ENCODE data around the gene NOC4L.

Gene NOC4L

GRCh38 chr12:132158677-132159554 is 14.7 kb downstream of the NOC4L start:
- DNase-seq: no peak

GRCh38 chr12:132159555-132160003 is 15.3 kb downstream of the NOC4L start:
- no peak for DNase-seq

GRCh38 chr12:132160016-132160415 is 15.8 kb downstream of the NOC4L start:
- no peak for DNase-seq

- DNase-seq: no peak
Observed at GRCh38 chr12:132160601-132161035, 16.4 kb downstream of the NOC4L start.

GRCh38 chr12:132161036-132161781 is 17.0 kb downstream of the NOC4L start:
- no peak for DNase-seq

GRCh38 chr12:132161796-132162507 is 17.7 kb downstream of the NOC4L start:
- no peak for DNase-seq

- DNase-seq: no peak
Observed at GRCh38 chr12:132162508-132163031, 18.3 kb downstream of the NOC4L start.

GRCh38 chr12:132163041-132163910 is 19.0 kb downstream of the NOC4L start:
- no peak for DNase-seq

- no peak for DNase-seq
Observed at GRCh38 chr12:132163911-132164288, 19.6 kb downstream of the NOC4L start.

GRCh38 chr12:132164426-132164825 is 20.2 kb downstream of the NOC4L start:
- DNase-seq: no peak

- no peak for DNase-seq
Observed at GRCh38 chr12:132165584-132165983, 21.3 kb downstream of the NOC4L start.

- DNase-seq: no peak
Observed at GRCh38 chr12:132166093-132166492, 21.8 kb downstream of the NOC4L start.

GRCh38 chr12:132166801-132167591 is 22.7 kb downstream of the NOC4L start:
- DNase-seq: no peak

GRCh38 chr12:132167611-132168310 is 23.5 kb downstream of the NOC4L start:
- no peak for DNase-seq

GRCh38 chr12:132168311-132169031 is 24.2 kb downstream of the NOC4L start:
- DNase-seq: no peak

GRCh38 chr12:132169376-132169775 is 25.1 kb downstream of the NOC4L start:
- DNase-seq: no peak

- no peak for DNase-seq
Observed at GRCh38 chr12:132170094-132170636, 25.9 kb downstream of the NOC4L start.

- no peak for DNase-seq
Observed at GRCh38 chr12:132170637-132171292, 26.5 kb downstream of the NOC4L start.

Measured in T-helper 9 cell (primary cell).